ENCODE measurements around the gene CMTM7.

CMTM7 gene

GRCh38 chr3:32450992-32451659 lies 59.5 kb downstream of the CMTM7 start:
- TF ChIP-seq, protein P1, sequence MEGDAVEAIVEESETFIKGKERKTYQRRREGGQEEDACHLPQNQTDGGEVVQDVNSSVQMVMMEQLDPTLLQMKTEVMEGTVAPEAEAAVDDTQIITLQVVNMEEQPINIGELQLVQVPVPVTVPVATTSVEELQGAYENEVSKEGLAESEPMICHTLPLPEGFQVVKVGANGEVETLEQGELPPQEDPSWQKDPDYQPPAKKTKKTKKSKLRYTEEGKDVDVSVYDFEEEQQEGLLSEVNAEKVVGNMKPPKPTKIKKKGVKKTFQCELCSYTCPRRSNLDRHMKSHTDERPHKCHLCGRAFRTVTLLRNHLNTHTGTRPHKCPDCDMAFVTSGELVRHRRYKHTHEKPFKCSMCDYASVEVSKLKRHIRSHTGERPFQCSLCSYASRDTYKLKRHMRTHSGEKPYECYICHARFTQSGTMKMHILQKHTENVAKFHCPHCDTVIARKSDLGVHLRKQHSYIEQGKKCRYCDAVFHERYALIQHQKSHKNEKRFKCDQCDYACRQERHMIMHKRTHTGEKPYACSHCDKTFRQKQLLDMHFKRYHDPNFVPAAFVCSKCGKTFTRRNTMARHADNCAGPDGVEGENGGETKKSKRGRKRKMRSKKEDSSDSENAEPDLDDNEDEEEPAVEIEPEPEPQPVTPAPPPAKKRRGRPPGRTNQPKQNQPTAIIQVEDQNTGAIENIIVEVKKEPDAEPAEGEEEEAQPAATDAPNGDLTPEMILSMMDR (conservative IDR thresholded peaks at IDR 0.05; ENCODE audit: low read depth) = no peak
- no peak for DNase-seq (ENCODE audit: low spot score)
- POLR2A ChIA-PET (ENCODE audit: low non-redundant PET) = no interaction called here
- CTCF ChIA-PET = interaction anchor here (0.9 kb wide), 1 partner anchor 17 kb away, joined by 3 read pairs; no protein-coding TSS in a partner anchor
- no peak overlapping the region for H3K27ac ChIP-seq

DNA sequence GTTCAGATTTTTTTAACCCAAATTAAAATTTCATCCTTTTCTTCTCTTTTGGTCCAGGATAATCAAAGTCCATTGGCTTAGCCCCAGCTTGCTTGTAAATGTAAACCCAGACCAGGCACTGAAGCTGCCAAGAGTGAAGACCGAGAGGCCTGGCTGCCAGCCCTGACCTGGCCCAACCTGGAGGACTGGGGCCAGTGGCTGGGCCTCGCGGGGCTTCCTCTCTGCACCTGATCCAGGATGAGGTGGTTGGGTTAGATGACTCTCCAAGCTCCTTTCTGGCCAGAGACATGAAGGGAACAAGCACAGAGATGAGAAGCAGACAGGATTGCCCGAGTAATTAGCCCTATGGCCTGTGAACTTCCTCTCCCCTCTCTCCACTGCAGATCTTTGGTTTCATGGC lies 60.4 kb downstream of the CMTM7 start:
- ChIA-PET CTCF (no interaction called here), POLR2A (ENCODE audit: low non-redundant PET) (no interaction called here)
- no peak for DNase-seq (ENCODE audit: low spot score)
- H3K27ac ChIP-seq = no peak overlapping the region
- TF ChIP-seq, protein P1 (conservative IDR thresholded peaks at IDR 0.05; ENCODE audit: low read depth) = no peak

GRCh38 chr3:32453346-32453745 lies 61.7 kb downstream of the CMTM7 start:
- ChIA-PET CTCF (no interaction called here), POLR2A (ENCODE audit: low non-redundant PET) (no interaction called here)
- TF ChIP-seq, protein P1 (conservative IDR thresholded peaks at IDR 0.05; ENCODE audit: low read depth) = no peak
- no peak overlapping the region for H3K27ac ChIP-seq
- no peak for DNase-seq (ENCODE audit: low spot score)

DNA sequence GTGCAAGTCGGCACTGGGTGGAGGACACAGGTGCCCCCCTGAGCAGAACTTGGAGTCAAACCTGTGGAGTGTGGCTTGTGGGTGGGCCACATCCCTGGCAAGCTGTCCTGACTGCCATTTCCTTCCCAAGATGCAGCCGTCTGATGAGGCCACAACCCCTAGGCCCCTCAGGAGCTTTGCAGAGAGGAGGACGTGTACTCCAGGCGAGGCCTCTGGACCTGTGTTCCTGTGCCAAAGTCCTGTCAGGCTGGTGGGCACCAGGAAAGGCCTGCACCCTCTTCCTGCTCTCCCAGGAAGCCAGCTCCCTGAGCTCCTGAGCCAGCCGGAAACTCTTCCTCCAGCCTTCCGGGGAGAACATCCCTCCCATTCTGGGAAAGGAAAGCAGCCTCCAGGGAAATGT lies 62.5 kb downstream of the CMTM7 start:
- CTCF ChIA-PET = interaction anchor here (1.0 kb wide), 1 partner anchor 14 kb away, joined by 3 read pairs; no protein-coding TSS in a partner anchor
- TF ChIP-seq, protein P1 (conservative IDR thresholded peaks at IDR 0.05; ENCODE audit: low read depth) = no peak
- H3K27ac ChIP-seq = no peak overlapping the region
- no peak for DNase-seq (ENCODE audit: low spot score)
- POLR2A ChIA-PET (ENCODE audit: low non-redundant PET) = no interaction called here

- TF ChIP-seq, protein P1 (conservative IDR thresholded peaks at IDR 0.05; ENCODE audit: low read depth) = no peak
- ChIA-PET POLR2A (ENCODE audit: low non-redundant PET) (no interaction called here), CTCF (interaction anchor here (1.0 kb wide), 1 partner anchor 13 kb away, joined by 3 read pairs; no protein-coding TSS in a partner anchor)
- H3K27ac ChIP-seq = no peak overlapping the region
- no peak for DNase-seq (ENCODE audit: low spot score)
Measured at GRCh38 chr3:32454731-32455608, 63.3 kb downstream of the CMTM7 start.

DNA sequence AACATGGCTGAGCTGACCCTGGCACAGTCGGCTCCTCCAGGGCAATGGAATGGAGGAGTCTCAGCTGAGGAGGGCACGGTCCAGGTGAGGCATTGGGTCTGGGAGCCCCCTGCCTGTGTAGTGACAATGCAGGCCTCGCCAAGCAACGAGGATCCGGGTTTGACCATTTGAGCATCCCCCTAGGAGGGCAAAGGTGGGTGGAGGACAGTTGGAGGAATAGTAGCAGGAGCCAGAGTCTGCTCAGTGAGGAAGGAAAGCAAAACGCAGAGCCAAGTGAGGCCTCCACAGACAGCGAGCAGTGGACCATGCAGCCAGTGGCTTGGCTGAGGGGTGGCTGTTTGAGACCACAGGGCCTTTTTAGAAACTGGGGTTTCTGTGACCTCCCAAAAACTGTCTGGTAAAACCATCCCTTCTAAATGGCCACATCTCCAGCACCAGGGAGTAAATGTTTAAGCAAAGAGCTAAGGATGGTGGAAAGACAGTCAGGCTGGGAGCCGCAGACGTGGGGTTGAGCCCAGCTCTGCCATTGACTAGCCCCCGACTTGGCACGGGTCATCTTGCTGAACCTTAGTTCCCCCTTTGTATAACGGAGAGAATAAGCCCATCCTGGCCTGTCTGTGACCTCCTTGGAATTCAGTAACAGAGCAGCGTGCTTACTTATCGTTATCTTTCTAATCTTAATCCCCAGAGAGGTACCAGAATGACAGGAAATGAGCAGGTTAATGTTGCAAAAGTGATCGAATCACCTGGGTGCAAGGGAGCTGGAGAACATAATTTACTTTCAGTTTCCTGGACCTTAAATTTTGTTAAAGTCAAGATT lies 64.2 kb downstream of the CMTM7 start:
- H3K27ac ChIP-seq = no peak overlapping the region
- ChIA-PET CTCF (no interaction called here), POLR2A (ENCODE audit: low non-redundant PET) (no interaction called here)
- DNase-seq (ENCODE audit: low spot score) = no peak
- TF ChIP-seq, protein P1 (conservative IDR thresholded peaks at IDR 0.05; ENCODE audit: low read depth) = no peak

Data from RWPE1 (cell line).